Prostate gland (tissue), 2 donors: Measurements from ENCODE around the gene DHX34. TPM values are rescaled to one million over a fixed set of nuclear protein-coding genes. Genes with fewer than 3 reads are reported as not detected.

Source experiments
- DNase-seq: peaks from one replicate; pipeline ENCODE4 v3.0.0-alpha.2; 2019; ENCODE audit warnings: low spot score
- H3K27ac ChIP-seq, 2 donors: fragments of 200-600 bp; sonication (generic); 2 replicates each; pipeline ENCODE4 v1.5.1; 2017 to 2019
- H3K27me3 ChIP-seq: fragments of 200-600 bp; sonication (generic); replicated peaks from 2 replicates; pipeline ENCODE4 v1.5.1; 2019; ENCODE audit not compliant: insufficient read depth
- H3K36me3 ChIP-seq, 2 donors: fragments of 200-600 bp; sonication (generic); 1 replicate in 1 of 2; 2 replicates in 1 of 2; pipeline versions ENCODE4 v1.5.1 to v1.8.1; 2017 to 2019
- H3K4me1 ChIP-seq: fragments of 200-600 bp; sonication (generic); replicated peaks from 2 replicates; pipeline ENCODE4 v1.5.1; 2019
- H3K4me3 ChIP-seq, 2 donors: fragments of 200-600 bp; sonication (generic); 2 replicates each; pipeline ENCODE4 v1.5.1; 2017 to 2019
- H3K9me3 ChIP-seq: fragments of 200-600 bp; sonication (generic); 2 replicates; pipeline ENCODE4 v1.5.1; 2017
- CTCF ChIP-seq, 4 experiments: fragments of 200-600 bp in 2 of 4; fragments of 450-650 bp in 2 of 4; sonication (generic) in 2 of 4; IDR thresholded peaks; 1 replicate in 3 of 4; 2 replicates in 1 of 4; pipeline ENCODE4 v1.5.1; 2016 to 2019; ENCODE audit warnings: antibody characterized with exemption in 4 of 4, mild to moderate bottlenecking in 2 of 4, moderate library complexity in 2 of 4
- POLR2A ChIP-seq: fragments of 450-650 bp; IDR thresholded peaks from one replicate; pipeline ENCODE4 v1.6.1; 2016; ENCODE audit warnings: antibody characterized with exemption, mild to moderate bottlenecking
- POLR2AphosphoS5 ChIP-seq: sonication (generic); formaldehyde crosslinking; IDR thresholded peaks from one replicate; pipeline ENCODE4 v1.6.1; 2017; ENCODE audit warnings: antibody characterized with exemption
- WGBS: methylation state at CpG from one replicate; pipeline ENCODE4 v1.1.5; 2018; 5-methylcytosine and 5-hydroxymethylcytosine counted together
- intact Hi-C: fragments of 100-400 bp; cut with DNase I; formaldehyde crosslinking; loops from one replicate; pipeline ENCODE4 v1.14.2; 2022
- total RNA-seq, 2 donors: library from RNA; depleted of rRNA; stranded (reverse); fragments of >200 nt; gene quantifications; one replicate each; pipeline ENCODE4 v1.1.0, GENCODE V29; 2016

DHX34 gene
- total RNA-seq, 2 donors from 2014 or later: 15.5 to 41.8 TPM

GRCh38 chr19:47418692-47419029 is 69.5 kb downstream of the DHX34 start:
- peak overlapping the region; percentile 51 to 52 for H3K4me3 ChIP-seq
- no peak for DNase-seq
- H3K36me3 ChIP-seq: no peaks in the 10 kb centered on the region
- H3K9me3 ChIP-seq: no peaks in the 10 kb centered on the region
- intact Hi-C loops: no loop called here
- WGBS: under 1% methylated on average over 9 of the region's 9 CpGs
- TF ChIP-seq POLR2A (no peak), CTCF (IDR thresholded peaks at IDR 0.05) (no peak), POLR2AphosphoS5 (no peak)
- no peaks in the 10 kb centered on the region for H3K4me1 ChIP-seq
- no peak overlapping the region for H3K27ac ChIP-seq
- H3K27me3 ChIP-seq: peaks cover 29% of the 10 kb centered on the region

GRCh38 chr19:47419030-47419783 is 70.1 kb downstream of the DHX34 start, which contains the start of gene MEIS3:
Gene MEIS3, minus strand, starts transcription at chr19:47419527. Its CDS starts 446 bp downstream, at chr19:47419081.
- H3K36me3 ChIP-seq: no peaks in the 10 kb centered on the region
- H3K4me1 ChIP-seq: no peaks in the 10 kb centered on the region
- TF ChIP-seq POLR2A (no peak), POLR2AphosphoS5 (no peak), CTCF (IDR thresholded peaks at IDR 0.05) (no peak)
- 2% methylated on average over 55 of the region's 70 CpGs for WGBS
- H3K4me3 ChIP-seq: peak within 1 kb of the TSS; percentile 51 to 52
- peaks cover 29% of the 10 kb centered on the region for H3K27me3 ChIP-seq
- DNase-seq: no peak
- H3K27ac ChIP-seq: no peak within 1 kb of the TSS
- intact Hi-C loops: no loop called here
- no peaks in the 10 kb centered on the region for H3K9me3 ChIP-seq

- WGBS: 28% methylated on average over 19 of the region's 19 CpGs
- Histone ChIP-seq H3K36me3 (no peaks in the 10 kb centered on the region), H3K9me3 (no peaks in the 10 kb centered on the region), H3K4me1 (no peaks in the 10 kb centered on the region), H3K4me3 (no peak overlapping the region), H3K27ac (no peak overlapping the region), H3K27me3 (peaks cover 29% of the 10 kb centered on the region)
- TF ChIP-seq CTCF (IDR thresholded peaks at IDR 0.05): no peak
- TF ChIP-seq POLR2AphosphoS5: no peak
- TF ChIP-seq POLR2A: no peak
- DNase-seq: no peak
- intact Hi-C loops: loop anchor here (10.0 kb wide), 1 partner anchor 125 kb away; no protein-coding TSS in a partner anchor
Measured at GRCh38 chr19:47419789-47420188, 70.7 kb downstream of the DHX34 start.

- intact Hi-C loops: loop anchor here (10.0 kb wide), 1 partner anchor 127 kb away; no protein-coding TSS in a partner anchor
Measured at GRCh38 chr19:47421244-47421786, 72.2 kb downstream of the DHX34 start.

More at GRCh38 chr19:47421244-47421786, 72.2 kb downstream of the DHX34 start:
- Histone ChIP-seq H3K9me3 (no peaks in the 10 kb centered on the region), H3K27ac (no peak overlapping the region), H3K27me3 (peaks cover 29% of the 10 kb centered on the region), H3K4me1 (no peaks in the 10 kb centered on the region), H3K36me3 (no peaks in the 10 kb centered on the region), H3K4me3 (no peak overlapping the region)
- DNase-seq: no peak
- 15% methylated on average over 16 of the region's 16 CpGs for WGBS
- no peak for TF ChIP-seq POLR2AphosphoS5
- TF ChIP-seq CTCF (IDR thresholded peaks at IDR 0.05): no peak
- TF ChIP-seq POLR2A: no peak
